ENCODE results near the gene DDX59.
"Not testable (repeated sequence)": the region's sequence is repeated elsewhere in the genome, so short reads cannot be mapped to it uniquely, and the experiment has no call there.

DDX59 gene

GRCh38 chr1:200644021-200644420 is 25.7 kb downstream of the DDX59 start:
- Histone ChIP-seq H3K4me3 (ENCODE audit: low read length) (no peak overlapping the region), H3K9ac (ENCODE audit: low read length) (no peak overlapping the region), H3K4me1 (ENCODE audit: control insufficient read depth, insufficient read depth, low read length) (peaks cover 20% of the 10 kb centered on the region), H3K36me3 (ENCODE audit: control insufficient read depth, insufficient read depth, low read length, severe bottlenecking) (peaks cover 27% of the 10 kb centered on the region), H3K27me3 (replicated peaks; ENCODE audit: control insufficient read depth, insufficient read depth, low read length) (no peaks in the 10 kb centered on the region), H3K9me3 (ENCODE audit: control insufficient read depth, low read length) (no peaks in the 10 kb centered on the region)
- no peak for DNase-seq (ENCODE audit: low read depth)

- Histone ChIP-seq H3K4me3 (ENCODE audit: low read length) (no peak overlapping the region), H3K36me3 (ENCODE audit: control insufficient read depth, insufficient read depth, low read length, severe bottlenecking) (peaks cover 16% of the 10 kb centered on the region), H3K9ac (ENCODE audit: low read length) (no peak overlapping the region), H3K9me3 (ENCODE audit: control insufficient read depth, low read length) (no peaks in the 10 kb centered on the region), H3K27me3 (replicated peaks; ENCODE audit: control insufficient read depth, insufficient read depth, low read length) (no peaks in the 10 kb centered on the region), H3K4me1 (ENCODE audit: control insufficient read depth, insufficient read depth, low read length) (peaks cover 20% of the 10 kb centered on the region)
- DNase-seq (ENCODE audit: low read depth): no peak
Observed at GRCh38 chr1:200642481-200642880, 27.2 kb downstream of the DDX59 start.

GRCh38 chr1:200640963-200641401 is 28.7 kb downstream of the DDX59 start:
- peak; percentile 12 for DNase-seq (ENCODE audit: low read depth)
- H3K4me3 ChIP-seq (ENCODE audit: low read length): peak overlapping the region; percentile 27
- peaks cover 2% of the 10 kb centered on the region for H3K36me3 ChIP-seq (ENCODE audit: control insufficient read depth, insufficient read depth, low read length, severe bottlenecking)
- no peaks in the 10 kb centered on the region for H3K27me3 ChIP-seq (replicated peaks; ENCODE audit: control insufficient read depth, insufficient read depth, low read length)
- H3K4me1 ChIP-seq (ENCODE audit: control insufficient read depth, insufficient read depth, low read length): peaks cover 20% of the 10 kb centered on the region
- no peaks in the 10 kb centered on the region for H3K9me3 ChIP-seq (ENCODE audit: control insufficient read depth, low read length)
- H3K9ac ChIP-seq (ENCODE audit: low read length): no peak overlapping the region

- Histone ChIP-seq H3K4me1 (ENCODE audit: control insufficient read depth, insufficient read depth, low read length) (peaks cover 20% of the 10 kb centered on the region), H3K9ac (ENCODE audit: low read length) (peak overlapping the region; percentile 60), H3K9me3 (ENCODE audit: control insufficient read depth, low read length) (no peaks in the 10 kb centered on the region), H3K4me3 (ENCODE audit: low read length) (peak overlapping the region; percentile 0), H3K36me3 (ENCODE audit: control insufficient read depth, insufficient read depth, low read length, severe bottlenecking) (no peaks in the 10 kb centered on the region), H3K27me3 (replicated peaks; ENCODE audit: control insufficient read depth, insufficient read depth, low read length) (no peaks in the 10 kb centered on the region)
- no peak for DNase-seq (ENCODE audit: low read depth)
Observed at GRCh38 chr1:200640373-200640962, 29.2 kb downstream of the DDX59 start.

- no peak for DNase-seq (ENCODE audit: low read depth)
- Histone ChIP-seq H3K27me3 (replicated peaks; ENCODE audit: control insufficient read depth, insufficient read depth, low read length) (no peaks in the 10 kb centered on the region), H3K4me3 (ENCODE audit: low read length) (no peak overlapping the region)
Observed at GRCh38 chr1:200638073-200638472, 31.6 kb downstream of the DDX59 start.

GRCh38 chr1:200636681-200637080 is 33.0 kb downstream of the DDX59 start:
- no peak overlapping the region for H3K4me3 ChIP-seq (ENCODE audit: low read length)
- H3K4me1 ChIP-seq (ENCODE audit: control insufficient read depth, insufficient read depth, low read length): peaks cover 15% of the 10 kb centered on the region
- H3K9me3 ChIP-seq (ENCODE audit: control insufficient read depth, low read length): no peaks in the 10 kb centered on the region
- no peak overlapping the region for H3K9ac ChIP-seq (ENCODE audit: low read length)
- no peaks in the 10 kb centered on the region for H3K27me3 ChIP-seq (replicated peaks; ENCODE audit: control insufficient read depth, insufficient read depth, low read length)
- H3K36me3 ChIP-seq (ENCODE audit: control insufficient read depth, insufficient read depth, low read length, severe bottlenecking): no peaks in the 10 kb centered on the region
- no peak for DNase-seq (ENCODE audit: low read depth)

More at GRCh38 chr1:200638073-200638472, 31.6 kb downstream of the DDX59 start:
- Histone ChIP-seq H3K9ac (ENCODE audit: low read length) (no peak overlapping the region), H3K36me3 (ENCODE audit: control insufficient read depth, insufficient read depth, low read length, severe bottlenecking) (no peaks in the 10 kb centered on the region), H3K9me3 (ENCODE audit: control insufficient read depth, low read length) (no peaks in the 10 kb centered on the region), H3K4me1 (ENCODE audit: control insufficient read depth, insufficient read depth, low read length) (peaks cover 20% of the 10 kb centered on the region)

GRCh38 chr1:200634261-200635122 is 35.2 kb downstream of the DDX59 start:
- no peaks in the 10 kb centered on the region for H3K36me3 ChIP-seq (ENCODE audit: control insufficient read depth, insufficient read depth, low read length, severe bottlenecking)
- H3K9me3 ChIP-seq (ENCODE audit: control insufficient read depth, low read length): no peaks in the 10 kb centered on the region

GRCh38 chr1:200631375-200631774 is 38.3 kb downstream of the DDX59 start:
- no peaks in the 10 kb centered on the region for H3K27me3 ChIP-seq (replicated peaks; ENCODE audit: control insufficient read depth, insufficient read depth, low read length)
- no peak for DNase-seq (ENCODE audit: low read depth)
- no peak overlapping the region for H3K9ac ChIP-seq (ENCODE audit: low read length)
- no peaks in the 10 kb centered on the region for H3K4me1 ChIP-seq (ENCODE audit: control insufficient read depth, insufficient read depth, low read length)
- H3K36me3 ChIP-seq (ENCODE audit: control insufficient read depth, insufficient read depth, low read length, severe bottlenecking): no peaks in the 10 kb centered on the region
- H3K4me3 ChIP-seq (ENCODE audit: low read length): no peak overlapping the region
- H3K9me3 ChIP-seq (ENCODE audit: control insufficient read depth, low read length): no peaks in the 10 kb centered on the region

More at GRCh38 chr1:200634261-200635122, 35.2 kb downstream of the DDX59 start:
- Histone ChIP-seq H3K4me3 (ENCODE audit: low read length) (no peak overlapping the region), H3K4me1 (ENCODE audit: control insufficient read depth, insufficient read depth, low read length) (no peaks in the 10 kb centered on the region), H3K9ac (ENCODE audit: low read length) (no peak overlapping the region), H3K27me3 (replicated peaks; ENCODE audit: control insufficient read depth, insufficient read depth, low read length) (no peaks in the 10 kb centered on the region)
- no peak for DNase-seq (ENCODE audit: low read depth)

- H3K4me3 ChIP-seq (ENCODE audit: low read length); H3K4me1 ChIP-seq (ENCODE audit: control insufficient read depth, insufficient read depth, low read length); H3K9me3 ChIP-seq (ENCODE audit: control insufficient read depth, low read length); H3K36me3 ChIP-seq (ENCODE audit: control insufficient read depth, insufficient read depth, low read length, severe bottlenecking); H3K27me3 ChIP-seq (replicated peaks; ENCODE audit: control insufficient read depth, insufficient read depth, low read length); DNase-seq (ENCODE audit: low read depth); H3K9ac ChIP-seq (ENCODE audit: low read length): not testable (repeated sequence)
Observed at GRCh38 chr1:200630515-200630899, 39.2 kb downstream of the DDX59 start.

- Histone ChIP-seq H3K36me3 (ENCODE audit: control insufficient read depth, insufficient read depth, low read length, severe bottlenecking) (no peaks in the 10 kb centered on the region), H3K9me3 (ENCODE audit: control insufficient read depth, low read length) (no peaks in the 10 kb centered on the region), H3K27me3 (replicated peaks; ENCODE audit: control insufficient read depth, insufficient read depth, low read length) (no peaks in the 10 kb centered on the region), H3K4me3 (ENCODE audit: low read length) (no peak overlapping the region), H3K4me1 (ENCODE audit: control insufficient read depth, insufficient read depth, low read length) (no peaks in the 10 kb centered on the region), H3K9ac (ENCODE audit: low read length) (no peak overlapping the region)
- DNase-seq (ENCODE audit: low read depth): no peak
Observed at GRCh38 chr1:200629876-200630514, 39.7 kb downstream of the DDX59 start.

- Histone ChIP-seq H3K27me3 (replicated peaks; ENCODE audit: control insufficient read depth, insufficient read depth, low read length) (no peaks in the 10 kb centered on the region), H3K9me3 (ENCODE audit: control insufficient read depth, low read length) (no peaks in the 10 kb centered on the region), H3K9ac (ENCODE audit: low read length) (no peak overlapping the region), H3K4me1 (ENCODE audit: control insufficient read depth, insufficient read depth, low read length) (no peaks in the 10 kb centered on the region), H3K36me3 (ENCODE audit: control insufficient read depth, insufficient read depth, low read length, severe bottlenecking) (no peaks in the 10 kb centered on the region), H3K4me3 (ENCODE audit: low read length) (no peak overlapping the region)
- no peak for DNase-seq (ENCODE audit: low read depth)
Observed at GRCh38 chr1:200628223-200628881, 41.4 kb downstream of the DDX59 start.
